SK-MEL-5 (cell line): ENCODE measurements around the gene CERS3. TPM values are rescaled to one million over a fixed set of nuclear protein-coding genes. Genes with fewer than 3 reads are reported as not detected.

ENCODE experiments used
- DNase-seq: peaks from one replicate; pipeline ENCODE4 v3.0.0-alpha.2; 2016; ENCODE audit warnings: low read depth, low spot score
- in situ Hi-C: cut with HindIII; loops from 2 replicates; pipeline ENCODE4 v1.10.0; 2016; ENCODE audit warnings: low sequenced_read_pairs, high pct_unique_total_duplicates, low pct_unique_long_range_greater_than_20kb
- total RNA-seq: library from RNA; depleted of rRNA; stranded (reverse); fragments of >200 nt; shearing (Covaris generic); gene quantifications from 2 replicates; pipeline ENCODE4 v1.2.3, GENCODE V29; 2014

The CERS3 gene
- total RNA-seq, 1 experiment from 2014 or later, result not detected

DNA sequence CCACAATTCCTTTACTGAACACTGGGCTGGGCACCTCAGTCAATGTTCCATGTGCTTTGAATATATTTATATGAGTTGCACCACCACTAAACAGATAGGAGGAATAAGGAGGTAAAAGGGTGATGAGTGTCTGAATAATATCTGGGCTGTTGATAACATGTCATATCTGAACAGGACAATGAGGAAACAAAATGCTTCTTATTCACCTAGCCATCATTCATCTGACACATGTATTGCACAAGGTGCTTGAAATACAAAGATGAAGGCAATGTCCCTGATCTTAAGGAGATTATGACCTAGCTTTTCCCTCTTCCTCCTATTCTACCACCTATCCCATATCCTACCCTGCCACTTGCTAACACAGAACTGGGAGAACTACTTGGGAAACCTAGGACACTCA, 8.0 kb upstream of the CERS3 start:
- no peak for DNase-seq

DNA sequence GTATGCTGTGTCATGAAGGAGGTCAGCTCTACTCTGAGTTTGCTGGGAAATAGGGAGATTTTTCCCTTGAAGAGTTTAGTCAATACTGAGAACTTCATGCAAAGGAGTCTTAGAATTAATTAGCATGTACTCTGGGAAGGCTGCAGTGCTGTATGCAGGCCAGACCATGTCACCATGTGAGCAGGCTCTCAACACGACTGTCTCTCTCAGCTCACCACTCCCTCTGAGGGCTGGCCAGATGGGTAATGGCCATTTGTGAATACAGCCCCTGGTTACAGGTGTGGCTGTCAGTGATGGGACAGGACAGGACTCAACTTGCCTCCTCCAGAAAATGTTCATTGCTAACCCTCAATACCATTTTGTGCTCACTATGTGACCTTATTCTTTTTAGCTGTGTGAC, 5.1 kb upstream of the CERS3 start:
- DNase-seq, result no peak
- in situ Hi-C loops, result no loop called here

More for the DNA sequence above, 8.0 kb upstream of the CERS3 start:
- in situ Hi-C loops, result no loop called here

DNA sequence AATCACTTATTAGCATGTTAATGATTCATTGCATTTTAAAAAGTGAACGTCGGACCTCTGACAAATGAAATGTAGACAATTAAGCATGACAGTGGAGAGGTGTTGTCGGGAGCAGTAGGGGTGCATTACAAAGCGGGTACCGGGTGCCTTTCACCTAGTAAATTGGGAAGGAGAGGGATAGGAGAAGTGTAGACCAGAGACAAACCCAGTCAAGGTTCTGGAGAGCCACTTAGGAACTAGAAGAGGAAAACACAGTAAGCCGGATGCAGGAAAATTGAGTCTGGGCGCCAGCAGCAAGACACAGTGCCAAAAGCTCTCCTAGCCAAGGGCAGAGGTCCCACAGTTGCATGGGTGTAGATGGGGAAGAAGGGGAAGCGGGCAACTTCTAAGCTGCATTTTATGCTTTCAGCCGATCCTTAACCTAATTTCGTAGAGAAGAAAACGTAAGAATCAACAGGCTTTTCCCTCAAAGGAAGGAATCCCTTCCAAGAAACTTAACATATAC, 3.1 kb upstream of the CERS3 start:
- DNase-seq, result no peak
- in situ Hi-C loops, result no loop called here

DNA sequence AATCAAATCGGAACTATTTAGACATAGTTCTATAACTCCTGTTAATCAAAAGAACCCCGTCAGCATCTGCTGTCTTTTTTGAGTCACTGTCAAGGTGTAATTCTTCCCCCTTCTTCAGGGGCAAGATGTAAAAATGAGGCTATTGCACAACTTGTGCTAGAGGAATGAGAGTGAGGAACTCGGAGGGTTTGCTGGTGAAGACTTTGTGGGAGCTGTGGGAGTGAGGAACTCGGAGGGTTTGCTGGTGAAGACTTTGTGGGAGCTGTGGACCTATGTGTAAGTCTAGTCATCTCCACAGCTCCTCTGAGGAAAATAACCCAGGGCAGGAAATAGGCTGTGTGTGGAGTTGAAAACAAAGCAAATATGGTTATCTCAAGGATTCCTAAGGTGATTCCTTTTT, 2.5 kb upstream of the CERS3 start:
- in situ Hi-C loops, result no loop called here
- no peak for DNase-seq

DNA sequence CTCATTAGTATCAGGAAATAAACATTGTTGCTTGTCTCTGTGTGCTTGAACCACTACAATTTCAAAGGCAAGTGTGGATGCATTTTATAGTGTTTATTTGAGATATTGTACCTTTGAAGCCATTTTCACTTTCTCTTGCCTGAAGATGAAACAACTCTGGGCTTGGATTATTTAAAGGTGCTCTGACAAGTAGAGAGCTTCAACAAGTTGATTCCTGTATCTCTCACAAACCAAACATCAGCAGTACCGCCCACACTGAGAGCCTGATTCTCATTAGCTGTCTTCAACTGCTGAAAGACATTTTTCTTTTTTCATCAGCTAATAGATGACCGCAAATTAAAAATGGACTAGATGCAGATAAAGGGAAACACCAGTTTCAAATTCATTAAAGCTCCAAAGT, 806 bp upstream of the CERS3 start:
- in situ Hi-C loops, result no loop called here
- no peak for DNase-seq

DNA sequence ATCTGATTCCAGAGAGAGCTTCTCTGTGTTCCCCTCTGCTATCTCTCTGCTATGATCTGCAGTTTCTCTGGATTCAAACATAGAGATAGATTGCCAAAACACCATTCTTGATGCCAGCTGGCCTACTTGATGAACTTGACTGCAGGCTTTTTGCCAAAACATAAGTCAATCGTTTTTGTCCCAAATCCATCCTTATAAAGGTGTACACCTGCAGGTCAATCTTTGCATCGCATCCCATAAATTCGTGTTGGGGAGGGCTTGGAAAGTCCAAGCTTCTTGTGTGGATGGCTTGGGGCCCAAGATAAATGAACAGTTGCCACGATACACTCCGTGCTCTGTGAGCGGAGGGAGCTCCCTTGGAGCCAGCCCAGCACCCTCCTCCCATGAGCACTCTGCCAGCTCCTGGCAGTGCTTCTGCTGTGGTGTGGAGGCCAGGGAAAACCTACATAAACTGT, 2.7 kb downstream of the CERS3 start:
- in situ Hi-C loops, result no loop called here
- DNase-seq, result no peak

DNA sequence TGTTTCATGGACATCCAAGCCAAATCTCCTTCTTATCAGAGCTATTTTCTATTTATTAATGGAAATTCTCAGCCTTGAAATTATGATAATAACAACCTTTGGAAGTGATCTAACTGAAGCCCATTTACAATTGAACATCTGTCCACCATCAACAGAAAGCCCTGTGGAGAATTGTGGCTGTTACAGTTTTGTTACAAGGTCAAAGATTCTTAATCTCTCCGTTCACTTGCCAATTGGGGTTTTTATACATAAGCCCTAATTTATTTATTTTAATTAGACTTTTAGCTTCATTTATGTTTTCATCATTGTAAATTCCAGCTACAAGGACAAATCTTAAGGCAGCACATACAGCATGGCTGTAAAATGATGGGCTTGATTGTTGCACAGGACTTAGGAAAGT, 3.3 kb downstream of the CERS3 start:
- no peak for DNase-seq
- in situ Hi-C loops, result no loop called here

DNA sequence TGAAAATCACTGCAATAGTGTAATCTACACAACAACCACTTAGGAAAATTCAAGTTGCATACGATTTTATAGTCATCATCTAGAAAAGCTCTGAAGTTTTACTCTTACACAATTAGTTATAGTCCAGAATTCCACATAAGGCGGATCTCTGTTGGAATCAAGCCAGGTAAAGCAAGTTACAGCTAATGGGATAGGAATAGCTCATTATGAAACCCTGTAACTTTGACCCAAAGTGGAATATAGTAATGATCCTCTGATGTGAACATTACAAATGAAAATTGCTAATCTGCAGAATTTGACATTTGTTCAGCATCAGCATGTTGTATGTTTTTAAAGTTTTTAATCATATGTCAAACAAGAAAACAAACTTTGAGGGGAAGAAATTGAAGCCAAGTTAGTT, 4.4 kb downstream of the CERS3 start:
- no peak for DNase-seq
- in situ Hi-C loops, result no loop called here

DNA sequence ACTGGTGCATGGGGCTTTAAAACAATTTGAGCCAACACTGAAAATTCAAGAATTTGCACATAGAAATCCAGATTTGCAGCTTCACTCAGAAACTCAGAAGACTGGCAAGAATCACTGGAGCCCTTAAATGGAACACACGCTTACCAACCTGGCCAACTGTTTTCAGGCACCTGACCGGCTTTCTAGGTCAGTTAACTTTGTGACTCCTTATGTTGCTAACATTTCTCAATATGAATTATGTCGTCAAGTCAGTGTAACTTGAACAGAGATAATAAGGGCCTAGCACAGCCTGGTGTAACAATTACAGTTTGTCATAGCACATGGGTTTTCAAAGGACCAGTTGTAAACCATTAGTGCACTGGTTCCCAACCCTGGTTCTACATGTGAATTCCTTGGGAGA, 6.8 kb downstream of the CERS3 start:
- in situ Hi-C loops, result no loop called here
- DNase-seq, result no peak

DNA sequence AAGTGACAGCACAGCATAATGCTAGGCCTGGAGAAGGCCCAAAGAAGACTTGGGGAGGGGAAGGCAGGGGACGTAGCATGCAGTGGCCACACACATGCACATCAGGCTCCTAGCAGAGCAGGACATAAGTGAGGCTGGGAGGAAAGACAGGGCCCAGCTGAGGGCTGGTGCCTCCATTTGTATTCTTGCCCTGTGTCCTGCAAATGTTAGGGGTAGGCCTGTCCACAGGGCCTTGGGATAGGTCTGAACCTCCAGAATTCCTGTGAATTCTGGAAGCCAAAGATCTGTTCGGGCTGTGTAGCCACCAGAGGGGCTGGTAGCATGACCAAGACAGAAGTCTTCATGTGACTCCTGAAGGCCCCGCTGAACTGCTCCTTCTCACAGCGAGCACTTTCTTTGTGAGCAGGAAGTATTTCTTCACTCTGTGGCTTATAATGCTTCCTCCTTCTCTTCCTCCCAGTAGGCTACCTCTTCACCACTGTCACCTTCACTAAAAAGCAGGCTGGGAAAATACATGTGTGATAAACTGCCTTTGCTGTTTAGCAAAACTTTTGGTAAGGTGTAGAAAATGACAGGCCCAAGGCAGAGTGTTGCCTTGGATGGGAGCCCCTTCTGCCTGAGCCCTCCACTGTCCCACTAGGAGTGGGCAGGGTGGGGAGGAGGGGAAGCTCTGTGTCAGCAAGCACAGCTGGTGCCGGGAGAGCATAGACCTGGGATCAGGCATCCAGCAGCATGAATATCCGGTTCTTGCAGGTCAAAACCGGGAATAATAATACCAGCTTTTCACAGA, 8.4 kb downstream of the CERS3 start:
- in situ Hi-C loops, result no loop called here
- no peak for DNase-seq

DNA sequence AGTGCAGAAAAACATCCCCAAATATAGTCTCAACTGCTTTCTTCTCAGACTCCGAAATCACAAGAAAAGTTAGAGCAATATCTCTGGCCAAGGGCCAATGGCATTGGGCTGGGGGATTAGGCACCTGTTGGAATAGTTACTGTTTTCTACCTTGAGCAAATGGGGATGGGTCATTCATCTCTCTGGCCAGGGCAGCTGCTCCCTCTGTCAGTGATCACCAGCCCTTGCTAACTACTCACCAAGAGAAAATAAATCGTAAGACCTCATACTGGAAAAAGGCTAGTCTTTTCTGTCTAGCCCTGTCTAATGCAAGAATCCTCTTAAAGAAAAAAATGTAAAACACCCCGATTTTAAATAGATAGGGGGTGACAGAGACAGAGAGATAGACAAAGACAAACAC, 10.9 kb downstream of the CERS3 start:
- in situ Hi-C loops, result no loop called here
- DNase-seq, result no peak

DNA sequence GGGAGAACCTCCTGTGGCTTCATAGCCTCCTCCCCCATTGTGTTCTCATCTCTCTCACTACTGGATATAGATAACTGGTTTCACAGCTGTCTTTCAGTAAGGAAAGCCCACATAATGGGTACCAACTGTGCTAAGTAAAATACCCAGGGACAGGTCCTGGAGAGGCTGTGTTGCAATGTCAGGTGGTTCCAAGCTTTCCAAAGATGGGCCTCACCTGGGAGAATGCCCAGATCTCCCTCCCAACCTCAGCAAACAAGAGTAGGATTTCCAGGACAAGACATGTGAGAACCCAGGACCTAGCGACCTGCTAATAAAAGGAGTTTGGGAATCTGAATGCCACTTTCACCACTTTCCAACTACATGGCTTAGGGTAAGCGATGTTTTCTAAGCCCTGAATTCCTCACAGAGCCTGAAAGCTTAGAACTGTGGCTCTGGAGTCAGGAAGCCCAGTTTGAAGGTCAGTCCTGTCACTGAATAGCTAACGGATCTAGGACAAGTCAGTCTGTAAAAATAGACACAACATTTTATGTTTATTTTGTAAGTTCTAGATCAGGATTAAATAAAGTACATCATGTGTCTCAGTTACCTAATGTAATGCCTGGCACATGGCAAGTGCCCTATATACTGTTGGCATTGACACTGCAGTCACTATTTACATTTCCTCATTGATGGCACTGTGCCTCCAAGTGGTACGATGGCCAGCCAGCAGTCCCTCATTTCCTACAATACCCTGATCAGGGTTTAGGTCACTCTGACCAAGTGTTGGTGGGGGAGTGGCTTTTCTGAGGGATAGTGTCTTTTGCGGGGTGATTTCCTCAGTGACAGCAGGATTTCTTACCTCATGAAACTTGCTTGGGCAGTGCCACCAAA, 11.9 kb downstream of the CERS3 start:
- no peak for DNase-seq
- in situ Hi-C loops, result no loop called here

DNA sequence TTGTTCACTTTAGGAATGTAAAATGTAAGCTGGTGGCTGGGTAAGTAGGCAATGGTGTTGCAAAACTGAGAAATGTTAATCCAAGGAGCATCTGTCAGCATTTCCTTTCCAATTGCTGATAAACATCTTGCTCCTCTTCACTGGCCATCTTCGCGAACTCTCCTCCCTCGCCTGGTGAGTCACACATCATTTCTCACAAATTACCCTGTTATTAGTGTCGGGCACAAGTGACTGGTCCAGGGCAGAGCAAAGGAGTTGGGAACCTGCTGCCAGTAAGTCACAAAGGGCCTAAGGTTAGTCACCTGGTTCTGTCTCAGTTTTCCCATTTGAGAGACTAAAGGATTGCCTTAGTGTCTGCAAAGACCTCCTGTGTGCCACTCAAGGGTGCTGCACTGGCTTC, 13.0 kb downstream of the CERS3 start:
- no peak for DNase-seq
- in situ Hi-C loops, result no loop called here

DNA sequence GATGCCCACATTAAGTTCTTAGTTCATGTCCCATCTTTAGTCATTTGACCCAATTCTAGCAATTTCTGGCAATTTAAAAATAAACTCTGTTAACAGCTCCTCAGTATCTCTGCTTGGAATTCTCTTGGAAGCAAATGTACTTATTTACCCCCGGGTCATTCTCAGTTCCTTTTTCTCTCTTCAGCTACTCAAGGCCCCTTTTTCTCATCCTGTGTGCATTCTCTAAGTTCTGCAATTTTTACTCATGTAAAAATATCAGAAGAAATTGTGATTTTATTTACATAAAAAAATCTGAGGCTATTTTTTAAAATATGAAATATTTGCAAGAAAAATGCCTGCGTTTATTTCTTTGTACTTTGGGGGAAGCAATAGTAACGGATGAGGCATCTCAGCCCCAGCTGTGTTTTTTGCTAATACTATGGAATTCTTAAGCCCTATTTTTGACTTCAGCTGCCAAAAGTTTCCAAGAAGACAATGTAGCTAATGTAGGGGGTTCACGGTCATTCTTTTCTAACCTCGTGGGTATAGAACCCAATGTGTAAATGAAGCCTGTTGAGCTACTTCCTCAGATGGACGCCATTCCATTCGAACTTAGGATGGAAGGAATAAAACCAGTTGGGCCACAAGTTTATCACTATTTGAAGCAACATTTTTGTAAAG, 20.0 kb downstream of the CERS3 start:
- in situ Hi-C loops, result no loop called here
- no peak for DNase-seq

DNA sequence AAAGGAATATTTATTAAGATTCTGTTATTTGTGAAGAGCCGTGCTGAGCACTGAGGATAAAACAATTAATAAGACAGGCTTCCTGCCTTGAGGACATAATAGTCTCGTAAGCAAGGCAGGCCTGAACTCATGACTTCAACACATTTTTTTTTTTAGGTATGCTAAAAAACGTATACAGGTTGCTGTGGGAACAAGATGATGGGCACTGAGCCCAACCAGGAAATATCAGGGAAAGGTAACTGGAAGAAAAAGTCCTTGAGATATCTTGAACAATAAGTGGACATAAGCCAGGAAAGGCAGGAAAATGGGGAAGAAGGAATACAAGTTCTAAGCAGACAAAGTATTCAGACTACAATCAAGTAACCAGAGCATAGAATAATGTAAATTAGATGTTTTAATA, 26.1 kb downstream of the CERS3 start:
- in situ Hi-C loops, result no loop called here
- DNase-seq, result no peak

DNA sequence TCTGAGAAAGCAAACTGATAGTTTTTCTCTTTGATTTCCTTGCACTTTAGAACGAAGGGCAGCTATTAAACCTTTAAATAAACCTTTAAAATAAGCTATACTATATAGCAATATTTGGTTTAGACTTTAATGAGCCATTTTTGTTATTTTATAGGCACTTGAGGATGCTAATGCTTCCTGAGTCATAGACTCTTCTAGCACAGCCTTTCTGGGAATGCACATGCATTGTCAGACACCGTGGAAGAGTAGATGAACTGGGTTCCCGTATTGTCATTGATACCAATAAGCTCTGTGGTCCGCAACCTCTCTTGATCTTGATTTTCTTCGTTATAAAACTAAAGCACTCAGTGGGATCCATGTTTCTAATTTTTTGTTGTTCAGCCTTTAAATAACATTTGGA, 27.6 kb downstream of the CERS3 start:
- no peak for DNase-seq
- in situ Hi-C loops, result no loop called here

DNA sequence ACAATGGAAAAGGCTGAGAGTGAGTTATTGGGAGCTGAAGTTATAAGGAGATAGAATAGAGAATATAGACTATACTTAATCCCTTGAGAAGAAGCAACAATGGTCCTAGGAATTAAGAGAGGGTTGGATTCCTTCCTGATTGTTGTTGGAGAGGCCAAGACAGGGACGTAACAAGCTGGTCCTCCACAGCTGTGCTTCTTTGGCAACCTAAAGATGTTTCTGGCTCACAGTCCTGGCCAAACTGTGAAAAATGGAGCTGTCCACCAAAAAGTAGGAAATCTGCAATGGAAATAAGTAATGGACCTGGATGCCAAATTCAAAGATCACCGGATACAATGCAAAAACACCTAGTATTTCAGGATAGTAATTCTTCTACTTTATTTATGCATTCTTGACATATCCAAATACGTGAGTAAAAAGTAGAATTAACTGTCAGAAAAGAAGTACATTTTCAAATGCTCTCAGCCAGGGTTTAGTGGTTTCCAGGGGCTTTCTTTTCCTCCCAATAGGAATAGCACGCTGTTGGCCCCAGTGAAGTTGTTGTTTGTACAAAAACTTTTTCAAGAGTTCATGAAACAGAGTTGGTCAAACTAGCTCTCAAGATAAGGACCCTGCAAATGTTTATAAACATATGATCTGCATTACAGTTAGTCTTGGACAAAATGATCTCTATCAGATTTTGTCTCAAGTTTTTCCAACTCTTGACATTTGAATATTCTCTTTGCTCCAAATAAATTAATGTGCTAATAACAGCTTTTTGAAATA, 28.3 kb downstream of the CERS3 start:
- DNase-seq, result no peak
- in situ Hi-C loops, result no loop called here

DNA sequence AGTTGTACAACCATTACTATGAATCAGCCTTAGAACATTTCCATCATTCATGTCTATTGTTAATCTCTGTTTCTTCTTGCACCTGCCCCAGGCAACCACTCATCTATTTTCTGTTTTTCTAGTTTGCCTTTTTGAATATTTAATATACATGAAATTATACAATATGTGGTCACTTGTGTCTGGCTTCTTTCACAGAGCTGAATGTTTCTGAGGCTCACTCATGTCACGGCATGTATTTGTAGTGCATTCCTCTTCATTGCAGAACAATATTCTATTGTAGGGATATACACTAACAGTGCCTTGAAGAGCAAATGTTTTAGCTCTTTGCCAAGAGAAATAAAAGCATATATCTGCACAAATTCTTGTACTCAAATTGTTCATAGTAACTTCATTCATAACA, 32.9 kb downstream of the CERS3 start:
- in situ Hi-C loops, result no loop called here
- DNase-seq, result no peak
